ENCODE data around the gene LTBP3. TPM values are rescaled to one million over a fixed set of nuclear protein-coding genes. Genes with fewer than 3 reads are reported as not detected.

Gene LTBP3
- total RNA-seq, 1 experiment from 2014 or later, result 248 TPM

- Histone ChIP-seq H2AFZ (ENCODE audit: low read depth, low read length, poor library complexity, severe bottlenecking) (no peak within 1 kb of the TSS), H3K36me3 (ENCODE audit: control insufficient read depth in 1 of 2, insufficient read depth in 2 of 2, low read length in 2 of 2) (peaks cover 31 to 47% of the 10 kb centered on the region in 2 experiments), H3K9me3 (ENCODE audit: control insufficient read depth in 1 of 2, insufficient read depth in 1 of 2, low read depth in 1 of 2, low read length in 2 of 2) (no peaks in the 10 kb centered on the region), H3K9me2 (ENCODE audit: insufficient read depth) (no peaks in the 10 kb centered on the region), H3K4me2 (ENCODE audit: low read length) (peak within 1 kb of the TSS; percentile 85), H4K20me1 (ENCODE audit: insufficient read depth) (peaks cover 51% of the 10 kb centered on the region), H3K4me3 (replicated peaks in 1 of 2; ENCODE audit: low read depth in 1 of 2, low read length in 2 of 2) (peak within 1 kb of the TSS; percentile 57 to 79), H3K9ac (ENCODE audit: low read length) (peak within 1 kb of the TSS; percentile 93), H3K27me3 (ENCODE audit: insufficient read depth, low read length) (no peaks in the 10 kb centered on the region), H3K79me2 (ENCODE audit: insufficient read depth, low read length) (peaks cover 78% of the 10 kb centered on the region), H3K27ac (ENCODE audit: low read depth, low read length) (peak within 1 kb of the TSS; percentile 98), H3K4me1 (ENCODE audit: control insufficient read depth in 1 of 2, insufficient read depth in 2 of 2, low read length in 2 of 2) (peaks cover 48 to 86% of the 10 kb centered on the region in 2 experiments)
- peak; percentile 91 for DNase-seq (ENCODE audit: low read depth, low spot score)
- intact Hi-C loops (cut with micrococcal nuclease), result loop anchor here (2.0 kb wide), 1 partner anchor 80 kb away; no protein-coding TSS in a partner anchor
- POLR2A ChIA-PET, result interaction anchor here (0.6 to 26.7 kb wide), 38 partner anchors 9 to 721 kb away, joined by 3 to 1499 read pairs (median 4); partner anchors contain the start of genes CDC42EP2, DPF2, FAM89B and NEAT1
- BruUV-seq (replicated peaks), result TSS peak; percentile 47
- CTCF ChIA-PET, result interaction anchor here (2.3 kb wide), 1 partner anchor 30 kb away, joined by 7 read pairs; no protein-coding TSS in a partner anchor
- ATAC-seq, result no peak
- RAD21 ChIA-PET (ENCODE audit: low non-redundant PET in 1 of 2, low total read pairs in 2 of 2, uncharacterized antibody in 2 of 2, unreplicated experiment in 2 of 2), result interaction anchor here (0.8 to 5.1 kb wide), 5 partner anchors 21 to 79 kb away, joined by 3 to 27 read pairs (median 3); no protein-coding TSS in a partner anchor
- TF ChIP-seq CBX3 (IDR thresholded peaks at IDR 0.05; ENCODE audit: low read depth), result no peak
- TF ChIP-seq CEBPB (IDR thresholded peaks at IDR 0.05; ENCODE audit: low read depth), result no peak
- no peak for TF ChIP-seq EZH2phosphoT487 (IDR thresholded peaks at IDR 0.05; ENCODE audit: borderline replicate concordance)
- peak; percentile 89 for TF ChIP-seq TCF7L2 (IDR thresholded peaks at IDR 0.05; ENCODE audit: borderline replicate concordance, extremely low read depth, insufficient read depth, insufficient read length)
- TF ChIP-seq POLR2AphosphoS5 (IDR thresholded peaks at IDR 0.05; ENCODE audit: low read depth, low read length), result peak; percentile 99
- TF ChIP-seq SRF (IDR thresholded peaks at IDR 0.05; ENCODE audit: low read depth), result no peak
- TF ChIP-seq ZBTB33 (IDR thresholded peaks at IDR 0.05; ENCODE audit: extremely low read depth, insufficient replicate concordance, low read length), result peak; percentile 87
- TF ChIP-seq POLR2A (IDR thresholded peaks at IDR 0.05; ENCODE audit: borderline replicate concordance, extremely low read depth, insufficient read depth, insufficient read length), result peak; percentile 100
- no peak; a peak in 1 of 6 replicates for TF ChIP-seq CTCF (IDR thresholded peaks at IDR 0.05 in 2 of 3, conservative IDR thresholded peaks at IDR 0.05 in 1 of 3; ENCODE audit: borderline replicate concordance in 1 of 3, insufficient read depth in 1 of 3, low read depth in 2 of 3, low read length in 2 of 3)
- TF ChIP-seq RAD21 (IDR thresholded peaks at IDR 0.05; ENCODE audit: low read depth), result no peak
- no peak for TF ChIP-seq REST (IDR thresholded peaks at IDR 0.05; ENCODE audit: low read depth)
- no peak for TF ChIP-seq JUND (IDR thresholded peaks at IDR 0.05)
- TF ChIP-seq SP1 (IDR thresholded peaks at IDR 0.05; ENCODE audit: low read depth), result no peak
- no peak for TF ChIP-seq SIN3A (IDR thresholded peaks at IDR 0.05; ENCODE audit: low read depth)
- no peak for TF ChIP-seq EZH2 (IDR thresholded peaks at IDR 0.05)
- no peak for TF ChIP-seq ZFX (IDR thresholded peaks at IDR 0.05)
- no peak for TF ChIP-seq ZNF274 (IDR thresholded peaks at IDR 0.05; ENCODE audit: low read depth, low read length)
- TF ChIP-seq ELF1 (IDR thresholded peaks at IDR 0.05; ENCODE audit: borderline replicate concordance, low read depth), result no peak
- no peak for TF ChIP-seq ATF3 (IDR thresholded peaks at IDR 0.05)
- TF ChIP-seq FOSL1 (IDR thresholded peaks at IDR 0.05; ENCODE audit: low read depth), result no peak
These were observed 59.0 kb downstream of the LTBP3 start, which contains the start of gene MALAT1 for GRCh38 chr11:65498977-65499712. Gene MALAT1 (plus strand): TSS chr11:65499045.

All from HCT116 (cell line).